HUDEP-2 (cell line): Measurements from ENCODE around the gene ZNF282.
"Not testable (repeated sequence)": the region's sequence is repeated elsewhere in the genome, so short reads cannot be mapped to it uniquely, and the experiment has no call there.

Source experiments
- DNase-seq, 76 experiments: peaks; one replicate each; lab custom pipeline; 2025; ENCODE audit not compliant: unreplicated experiment in 76 of 76; lab: John Stamatoyannopoulos, UW

The ZNF282 gene

DNA sequence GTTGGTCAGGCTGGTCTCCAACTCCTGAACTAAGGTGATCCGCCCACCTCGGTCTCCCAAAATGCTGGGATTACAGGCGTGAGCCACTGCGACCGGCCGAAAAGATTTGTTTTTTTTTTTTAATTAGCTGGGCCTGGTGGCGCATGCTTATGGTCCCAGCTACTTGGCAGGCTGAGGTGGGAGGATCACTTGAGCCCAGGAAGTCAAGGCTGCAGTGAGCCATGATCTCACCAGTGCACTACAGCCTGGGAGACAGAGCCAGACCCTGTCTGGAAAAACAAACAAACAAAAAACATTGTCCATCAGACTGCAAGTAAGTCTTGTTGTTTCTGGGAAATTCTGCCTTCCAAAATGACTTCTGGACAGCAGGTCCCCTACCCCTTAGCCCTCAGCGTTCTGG is 27.8 kb downstream of the ZNF282 start:
- DNase-seq: no peak

DNA sequence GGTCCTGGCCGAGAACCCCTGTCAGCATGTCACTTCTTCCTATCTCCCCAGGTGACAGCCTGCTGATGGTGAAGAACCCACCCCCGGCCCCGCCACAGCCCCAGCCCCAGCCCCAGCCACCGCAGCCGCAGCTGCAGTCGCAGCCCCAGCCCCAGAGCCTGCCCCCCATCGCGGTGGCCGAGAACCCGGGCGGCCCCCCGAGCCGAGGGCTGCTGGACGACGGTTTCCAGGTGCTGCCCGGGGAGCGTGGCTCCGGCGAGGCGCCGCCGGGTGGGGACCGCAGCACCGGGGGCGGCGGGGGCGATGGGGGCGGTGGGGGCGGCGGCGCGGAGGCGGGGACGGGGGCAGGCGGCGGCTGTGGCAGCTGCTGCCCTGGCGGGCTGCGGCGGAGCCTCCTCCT is 28.4 kb downstream of the ZNF282 start:
- DNase-seq: no peak

DNA sequence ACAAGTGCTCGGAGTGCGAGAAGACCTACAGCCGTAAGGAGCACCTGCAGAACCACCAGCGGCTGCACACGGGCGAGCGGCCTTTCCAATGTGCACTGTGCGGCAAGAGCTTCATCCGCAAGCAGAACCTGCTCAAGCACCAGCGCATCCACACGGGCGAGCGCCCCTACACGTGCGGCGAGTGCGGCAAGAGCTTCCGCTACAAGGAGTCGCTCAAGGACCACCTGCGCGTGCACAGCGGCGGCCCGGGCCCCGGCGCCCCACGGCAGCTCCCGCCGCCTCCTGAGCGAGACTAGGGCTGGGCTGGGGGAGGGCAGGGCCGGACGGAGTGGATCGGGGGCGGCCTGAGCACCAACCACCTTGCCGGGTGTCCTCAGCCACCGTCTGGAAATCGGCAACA is 29.0 kb downstream of the ZNF282 start:
- DNase-seq: no peak

DNA sequence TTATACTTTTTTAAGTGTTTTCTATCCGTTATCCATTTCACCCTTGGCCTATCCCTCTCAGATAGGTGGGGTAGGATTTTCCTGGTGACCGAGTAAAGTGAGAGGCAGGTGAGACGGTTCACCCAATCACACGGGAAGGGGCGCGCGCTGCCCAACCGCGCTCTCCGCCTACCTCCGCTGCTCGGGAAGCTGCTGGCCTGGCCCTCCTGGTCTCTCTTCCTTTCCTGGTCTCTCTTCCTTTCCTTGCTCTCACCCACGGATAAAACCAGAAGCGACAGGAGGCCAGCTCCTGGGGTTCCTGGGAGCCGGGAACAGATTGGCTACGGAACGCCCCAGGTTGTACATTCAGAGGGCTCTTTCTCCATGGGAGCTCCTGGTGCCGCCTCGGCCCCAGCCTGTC is 29.8 kb downstream of the ZNF282 start:
- DNase-seq: no peak

DNA sequence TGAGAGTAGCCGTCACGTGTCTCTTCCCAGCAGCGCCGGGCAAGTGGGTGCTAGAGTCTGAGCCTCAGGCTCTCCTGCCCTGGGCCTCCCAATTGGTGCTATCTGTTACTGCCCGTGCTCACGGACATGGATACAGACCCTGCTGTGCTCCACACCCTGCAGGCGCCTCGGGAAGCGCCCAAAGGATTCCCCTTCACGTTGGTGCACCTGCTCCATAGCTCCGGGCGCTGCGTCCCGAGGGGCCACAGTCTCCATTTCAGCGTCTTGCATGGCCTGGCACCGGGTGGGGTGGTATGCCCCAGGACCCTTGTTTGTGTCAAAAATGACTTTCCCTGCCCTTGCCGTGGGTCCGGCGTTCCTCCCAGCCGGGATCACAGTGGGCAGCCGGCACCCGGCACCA is 30.3 kb downstream of the ZNF282 start:
- no peak for DNase-seq

DNA sequence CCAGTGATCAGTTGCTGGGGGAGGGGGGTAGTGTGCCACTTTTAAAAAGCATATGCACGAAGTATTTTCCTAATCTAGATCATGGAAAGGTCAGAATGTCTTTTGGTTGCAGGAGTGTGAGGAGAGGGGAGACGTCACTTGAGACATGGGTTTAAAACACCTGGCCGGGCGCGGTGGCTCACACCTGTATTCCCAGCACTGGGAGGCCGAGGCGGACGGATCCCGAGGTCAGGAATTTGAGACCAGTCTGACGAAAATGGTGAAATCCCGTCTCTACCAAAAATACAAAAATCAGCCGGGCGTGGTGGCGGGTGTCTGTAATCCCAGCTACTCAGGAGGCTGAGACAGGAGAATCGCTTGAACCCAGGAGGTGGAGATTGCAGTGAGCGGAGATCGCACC is 31.0 kb downstream of the ZNF282 start:
- not testable (repeated sequence) for DNase-seq

DNA sequence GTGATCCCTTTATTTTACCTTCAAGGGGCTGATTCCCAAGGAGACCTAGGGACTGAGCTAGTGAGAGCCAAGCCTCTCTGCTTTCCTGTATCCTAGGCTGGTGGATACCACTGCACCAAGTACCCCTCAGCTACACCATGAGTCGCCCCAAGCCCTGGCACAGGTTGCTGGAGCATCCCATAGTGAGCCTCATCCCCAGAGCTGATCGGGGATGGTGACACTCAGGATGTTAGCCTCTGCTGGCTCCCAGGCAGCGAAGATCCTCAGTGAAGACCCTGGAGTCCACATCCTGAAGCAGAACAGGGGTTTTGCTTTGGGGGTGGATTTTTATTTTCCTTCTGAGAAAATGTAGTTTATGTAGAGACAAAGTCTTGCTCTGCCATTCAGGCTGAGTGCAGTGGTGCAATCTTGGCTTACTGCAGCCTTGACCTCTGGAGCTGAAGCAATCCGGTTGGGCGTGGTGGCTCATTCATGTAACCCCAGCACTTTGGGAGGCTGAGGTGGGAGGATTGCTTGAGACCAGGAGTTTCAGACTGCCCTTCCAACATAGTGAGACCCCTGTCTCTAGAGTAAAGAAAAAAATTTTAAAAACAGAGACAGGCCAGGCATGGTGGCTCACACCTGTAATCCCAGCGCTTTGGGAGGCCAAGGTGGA is 31.6 kb downstream of the ZNF282 start:
- DNase-seq: no peak

DNA sequence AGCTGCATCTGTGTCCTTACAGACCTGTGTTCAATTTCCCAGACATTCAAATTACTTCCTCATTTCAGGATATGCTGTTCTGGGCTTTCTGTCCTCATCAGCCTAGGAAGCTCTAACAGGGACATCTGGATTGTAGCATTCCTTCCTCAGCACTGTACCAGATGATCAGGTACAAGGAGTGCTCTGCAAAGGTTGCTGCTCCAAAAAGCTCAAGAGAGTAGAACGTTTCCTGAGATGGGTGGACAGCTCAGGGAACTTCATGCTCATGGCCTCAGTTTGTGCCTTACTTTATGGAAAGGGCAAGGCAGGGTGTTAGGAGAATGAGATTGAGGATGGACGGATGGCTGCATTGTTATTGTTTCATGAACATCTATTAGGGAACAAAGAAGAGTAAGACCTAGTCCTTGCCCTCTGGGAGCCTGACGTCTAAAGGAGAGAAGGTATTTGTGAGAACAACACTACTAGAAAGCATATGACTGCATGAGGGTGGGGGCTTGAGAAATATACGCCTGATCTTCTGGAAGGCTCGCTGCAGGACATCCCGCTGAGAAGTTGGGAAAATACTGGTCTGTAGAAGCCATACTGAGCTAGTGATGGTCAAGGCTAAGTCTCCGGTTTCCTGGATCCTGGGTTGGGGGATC is 33.6 kb downstream of the ZNF282 start:
- DNase-seq: no peak

DNA sequence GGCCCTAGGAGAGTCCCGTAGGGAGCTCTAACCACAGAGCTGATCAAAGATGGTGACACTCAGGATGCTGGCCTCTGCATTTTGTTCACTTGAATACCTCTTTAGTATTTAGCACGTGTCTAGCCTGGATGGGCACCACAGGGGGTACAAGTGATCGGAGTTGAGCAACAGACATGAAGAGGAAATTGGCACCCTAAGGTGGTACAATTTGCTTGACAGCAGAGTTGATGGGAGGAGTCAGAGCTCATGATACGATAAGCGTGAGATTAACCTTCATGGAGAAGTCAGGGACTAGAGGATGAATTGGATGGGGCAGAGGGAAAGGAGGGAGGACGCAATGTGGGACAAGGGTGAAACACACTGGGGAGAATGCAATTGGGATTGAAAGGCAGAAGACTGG is 34.2 kb downstream of the ZNF282 start:
- DNase-seq: no peak

DNA sequence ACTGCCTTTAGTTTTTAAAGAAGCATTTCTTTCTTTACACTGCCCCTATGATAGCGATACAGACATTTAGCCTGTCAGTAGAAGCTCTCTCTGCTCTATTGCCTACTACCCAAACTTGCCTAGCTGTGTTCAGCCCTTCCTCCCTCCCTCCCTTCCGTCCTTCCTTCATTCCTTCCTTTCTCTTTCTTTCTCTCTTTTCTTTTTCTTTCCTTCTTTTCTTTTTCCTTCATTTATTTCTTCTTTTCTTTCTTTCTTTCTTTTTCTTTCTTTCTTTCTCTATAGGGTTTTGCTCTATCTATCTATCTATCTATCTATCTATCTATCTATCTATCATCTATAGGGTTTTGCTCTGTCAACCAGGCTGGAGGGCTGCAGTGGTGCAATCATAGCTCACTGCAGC is 37.0 kb downstream of the ZNF282 start:
- no peak for DNase-seq

DNA sequence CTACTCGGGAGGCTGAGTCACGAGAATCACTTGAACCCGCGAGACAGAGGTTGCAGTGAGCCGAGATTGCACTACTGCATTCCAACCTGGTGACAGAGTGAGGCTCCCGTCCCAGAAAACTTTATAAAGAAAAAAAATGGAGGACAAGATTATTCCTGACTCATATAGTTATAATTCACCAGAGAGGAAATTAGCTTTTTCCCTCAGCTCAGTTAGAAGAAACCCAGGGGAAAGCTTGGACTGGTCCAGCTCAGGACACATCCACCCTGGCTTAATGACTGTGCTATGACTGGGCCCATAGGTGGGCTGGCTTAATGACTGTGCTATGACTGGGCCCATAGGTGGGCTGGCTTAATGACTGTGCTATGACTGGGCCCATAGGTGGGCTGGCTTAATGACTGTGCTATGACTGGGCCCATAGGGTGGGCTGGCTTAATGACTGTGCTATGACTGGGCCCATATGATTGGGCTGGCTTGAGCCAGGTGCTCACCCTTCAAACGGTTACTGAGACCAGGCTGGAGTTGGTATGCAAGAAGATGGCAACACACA is 38.4 kb downstream of the ZNF282 start:
- not testable (repeated sequence) for DNase-seq

DNA sequence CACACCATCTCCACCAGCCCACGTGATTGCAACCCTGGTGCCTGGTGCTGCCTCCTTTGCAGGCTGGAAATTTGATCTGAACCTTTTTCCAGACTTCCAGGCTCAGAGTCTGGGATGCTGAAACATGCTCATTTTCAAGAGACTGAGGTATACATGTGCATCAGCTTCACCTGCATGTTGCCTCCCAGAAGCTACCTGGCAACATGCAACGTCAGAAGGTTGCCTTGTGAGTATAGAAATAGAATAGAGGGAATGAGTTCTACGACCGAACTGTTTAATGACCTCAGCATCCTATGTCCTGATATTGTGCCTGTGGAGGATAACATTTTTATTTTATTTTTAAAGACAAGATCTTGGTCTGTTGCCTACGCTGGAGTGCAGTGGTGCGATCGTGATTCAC is 42.2 kb downstream of the ZNF282 start:
- no peak for DNase-seq

DNA sequence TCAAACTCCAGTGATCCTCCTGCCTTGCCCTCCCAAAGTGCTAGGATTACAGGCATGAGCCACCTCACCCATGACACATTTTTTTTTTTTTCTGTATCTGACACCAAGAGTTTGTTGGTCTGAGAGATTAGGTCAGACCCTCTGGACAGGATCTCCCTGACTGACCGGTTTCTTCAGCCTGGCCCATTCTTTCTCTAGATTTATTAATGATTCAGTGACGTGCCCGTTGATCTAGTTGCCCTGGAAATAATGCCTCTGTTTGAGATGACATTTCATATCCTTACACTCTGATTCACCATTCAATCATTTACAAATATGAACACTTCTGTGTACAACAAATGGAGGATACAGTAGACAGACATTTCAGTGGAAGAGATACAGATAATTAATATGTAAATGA is 42.7 kb downstream of the ZNF282 start:
- no peak for DNase-seq

DNA sequence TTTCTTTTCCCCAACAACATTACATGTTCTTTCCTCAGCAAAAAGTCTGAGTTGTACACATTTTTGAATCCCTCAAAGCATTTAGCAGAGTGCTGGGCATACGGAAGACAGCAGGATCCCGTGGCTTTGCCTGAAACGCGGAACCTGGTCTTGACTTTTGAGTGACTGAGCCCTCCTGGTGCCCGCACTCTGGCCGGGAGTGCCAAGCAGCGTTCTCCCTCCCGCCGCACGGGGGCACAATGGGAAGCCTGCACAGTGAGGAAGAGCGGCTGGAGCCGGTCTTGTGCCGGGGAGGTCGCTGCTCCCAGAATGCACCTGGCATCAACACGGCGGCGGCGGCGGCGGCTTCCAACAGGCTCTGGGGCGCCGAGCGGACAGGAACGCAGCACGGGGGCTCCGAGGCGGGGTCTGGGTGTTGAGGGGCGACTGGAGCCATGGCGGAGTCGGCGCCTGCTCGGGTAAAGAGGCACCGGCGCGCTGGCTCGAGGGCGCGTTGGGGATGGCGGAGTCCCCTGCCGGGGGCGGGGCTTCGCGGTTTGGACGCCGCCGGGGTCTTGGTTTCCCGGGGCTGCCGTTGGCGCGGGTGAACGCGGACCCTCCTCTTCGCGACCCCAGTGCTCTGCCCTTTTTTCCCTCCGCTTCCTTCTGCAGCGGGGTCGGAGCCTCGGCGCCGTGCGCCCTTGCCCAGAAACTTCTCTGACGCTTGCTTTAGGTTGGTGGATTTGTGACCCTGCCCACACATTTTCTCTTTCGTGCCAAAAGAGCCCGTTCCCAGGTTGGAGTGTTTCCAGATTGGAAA is 44.2 kb downstream of the ZNF282 start, which contains the start of gene ZNF212:
ZNF212 (plus strand) TSS at position 307 of the 799 bp plus-strand sequence; CDS start at position 435, 128 bp downstream.
- peak in 75 of 76 experiments; percentile 19 to 92 (median 81) for DNase-seq

DNA sequence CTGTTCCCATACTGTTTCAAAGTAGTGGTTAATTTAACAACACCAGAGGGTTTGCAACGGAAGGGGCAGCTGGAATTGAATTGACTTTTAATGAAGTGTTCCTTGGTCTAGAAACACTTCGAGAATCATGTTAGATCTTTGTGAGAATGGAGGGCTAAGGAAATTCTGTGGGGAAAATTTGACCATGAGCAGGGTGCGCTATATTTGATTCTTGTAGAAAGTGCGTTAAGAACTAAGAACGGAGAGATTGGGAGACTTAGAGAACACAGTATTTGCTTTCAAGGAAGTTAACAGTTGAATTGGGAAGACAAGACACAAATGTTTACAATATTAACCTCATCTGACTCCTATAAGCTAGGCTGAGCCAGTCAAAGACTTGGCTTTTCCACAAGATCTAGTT is 45.3 kb downstream of the ZNF282 start:
- no peak for DNase-seq

DNA sequence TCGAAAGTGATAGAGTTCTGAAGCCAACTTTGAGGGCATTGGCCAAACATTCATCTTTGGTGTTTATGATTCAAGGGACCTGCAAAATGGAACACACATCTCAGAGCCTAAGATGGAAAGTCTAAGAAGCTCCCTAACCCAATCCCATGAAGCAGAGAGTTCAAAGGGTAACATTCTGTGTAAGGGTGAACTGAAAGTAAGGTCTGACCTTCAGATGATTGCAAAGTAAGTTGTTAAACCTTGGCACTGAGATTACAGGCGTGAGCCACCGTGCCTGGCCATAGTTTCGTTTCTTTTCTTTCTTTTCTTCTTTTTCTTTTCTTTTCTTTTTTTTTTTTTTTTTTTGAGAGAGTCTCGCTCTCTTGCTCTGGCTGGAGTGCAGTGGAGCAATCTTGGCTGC is 46.4 kb downstream of the ZNF282 start:
- DNase-seq: no peak

DNA sequence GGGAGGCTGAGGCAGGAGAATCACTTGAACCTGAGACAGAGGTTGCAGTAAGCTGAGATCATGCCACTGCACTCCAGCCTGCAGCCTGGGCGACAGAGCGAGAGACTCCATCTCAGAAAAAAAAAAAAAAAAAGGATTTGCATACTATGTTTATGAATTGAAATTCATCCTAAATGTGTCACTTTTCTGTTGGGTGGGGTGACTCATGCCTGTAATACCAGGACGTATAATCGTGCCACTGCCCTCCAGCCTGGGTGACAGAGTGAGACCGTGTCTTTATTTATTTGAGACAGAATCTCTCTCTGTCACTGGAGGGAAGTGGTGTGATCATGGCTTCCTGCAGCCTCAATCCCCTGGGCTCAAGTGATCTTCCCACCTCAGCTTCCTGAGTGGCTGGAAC is 49.9 kb downstream of the ZNF282 start:
- no peak for DNase-seq

DNA sequence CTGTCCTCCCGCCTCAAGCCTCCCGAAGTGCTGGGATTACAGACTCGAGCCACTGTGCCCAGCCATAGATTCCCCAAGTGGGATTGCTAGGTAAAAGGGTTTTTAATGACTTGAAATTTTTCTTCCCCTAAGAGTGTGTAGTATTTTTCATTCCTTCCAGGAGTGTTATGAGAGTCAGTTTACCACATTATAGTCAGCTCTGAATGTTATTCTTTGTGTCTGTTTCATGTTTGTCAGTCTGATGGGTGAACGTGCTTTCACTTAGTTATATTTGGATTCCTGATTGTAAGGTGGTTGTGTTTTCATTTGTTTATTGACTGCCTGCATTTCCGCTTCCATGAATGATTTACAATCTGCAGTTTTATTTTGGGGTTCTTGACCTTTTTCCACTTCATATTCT is 50.4 kb downstream of the ZNF282 start:
- DNase-seq: no peak

DNA sequence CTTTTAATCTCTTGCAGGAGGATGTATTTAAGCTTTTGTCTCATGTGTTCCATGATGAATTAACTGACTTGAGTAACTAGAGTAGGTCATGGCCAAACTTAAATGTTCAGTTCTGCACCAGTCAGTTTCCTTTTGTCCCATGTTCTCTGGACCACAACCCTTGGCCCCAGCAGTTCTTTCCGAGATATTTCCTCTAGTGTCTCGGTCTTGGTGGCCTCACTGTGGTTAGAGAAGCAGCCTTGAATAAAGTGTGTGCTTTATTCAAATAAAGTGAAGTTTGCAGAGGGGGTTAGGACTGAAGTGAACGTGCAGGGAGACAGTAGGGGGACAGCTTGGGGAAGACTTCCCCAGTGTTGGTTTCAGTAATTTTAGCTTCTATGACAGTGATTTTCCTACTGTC is 53.4 kb downstream of the ZNF282 start:
- DNase-seq: no peak

DNA sequence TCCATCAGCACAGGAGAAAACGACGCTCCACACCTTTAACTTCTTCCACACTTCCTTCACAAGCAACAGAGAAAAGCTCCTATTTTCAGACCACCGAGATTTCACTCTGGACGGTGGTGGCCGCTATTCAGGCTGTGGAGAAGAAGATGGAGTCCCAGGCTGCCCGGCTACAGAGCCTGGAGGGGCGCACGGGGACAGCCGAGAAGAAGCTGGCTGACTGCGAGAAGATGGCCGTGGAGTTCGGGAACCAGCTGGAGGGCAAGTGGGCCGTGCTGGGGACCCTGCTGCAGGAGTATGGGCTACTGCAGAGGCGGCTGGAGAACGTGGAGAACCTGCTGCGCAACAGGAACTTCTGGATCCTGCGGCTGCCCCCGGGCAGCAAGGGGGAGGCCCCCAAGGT is 54.8 kb downstream of the ZNF282 start:
- DNase-seq: not testable (repeated sequence)

DNA sequence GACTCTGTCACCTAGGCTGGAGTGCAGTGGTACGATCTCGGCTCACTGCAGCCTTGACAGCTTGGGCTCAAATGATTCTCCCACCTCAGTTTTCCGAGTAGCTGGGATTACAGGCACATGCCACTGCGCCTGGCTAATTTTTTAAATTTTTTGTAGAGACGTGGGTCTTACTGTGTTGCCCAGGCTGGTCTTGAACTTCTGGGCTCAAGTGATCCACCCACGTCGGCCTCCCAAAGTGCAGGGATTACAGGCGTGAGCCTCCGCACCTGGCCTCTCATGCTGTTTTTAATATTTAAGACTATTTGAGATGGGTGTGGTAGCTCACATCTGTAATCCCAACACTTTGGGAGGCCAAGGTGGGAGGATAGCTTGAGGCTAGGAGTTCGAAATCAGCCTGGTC is 56.2 kb downstream of the ZNF282 start:
- not testable (repeated sequence) for DNase-seq
